ENCODE results near the gene FAM177A1. TPM values are rescaled to one million over a fixed set of nuclear protein-coding genes. Genes with fewer than 3 reads are reported as not detected.
"Not testable (repeated sequence)": the region's sequence is repeated elsewhere in the genome, so short reads cannot be mapped to it uniquely, and the experiment has no call there.

The FAM177A1 gene
- 10 to 100 TPM; 40.5 to 41.5 TPM for total RNA-seq

GRCh38 chr14:35046048-35046750, at the start of gene FAM177A1:
Gene FAM177A1, plus strand, starts transcription at chr14:35046272. Its CDS starts 192 bp downstream, at chr14:35046464.
- Mint-ChIP-seq H3K27me3 (ENCODE audit: low read depth) (no peaks in the 10 kb centered on the region), H3K27ac (peak within 1 kb of the TSS; percentile 99), H3K4me3 (peak within 1 kb of the TSS; percentile 95), H3K9me3 (ENCODE audit: insufficient read depth) (no peaks in the 10 kb centered on the region), H3K4me1 (ENCODE audit: low read depth) (peaks cover 36% of the 10 kb centered on the region), H3K36me3 (ENCODE audit: low read depth) (peaks cover 21% of the 10 kb centered on the region)
- DNase-seq (peak; percentile 99), ATAC-seq (peak; percentile 96)
- ChIA-PET POLR2A (interaction anchor here (0.6 to 2.4 kb wide), 20 partner anchors 10 to 416 kb away, joined by 3 to 43 read pairs (median 4); partner anchors contain the start of genes BAZ1A, NFKBIA, PPP2R3C and PRORP), CTCF (interaction anchor here (0.7 to 2.6 kb wide), 9 partner anchors 24 to 376 kb away, joined by 3 to 9 read pairs (median 3); partner anchors contain the start of genes NFKBIA and PPP2R3C)

- ATAC-seq: no peak
- ChIA-PET POLR2A (interaction anchor here (2.0 kb wide), 1 partner anchor 14 kb away, joined by 5 read pairs; no protein-coding TSS in a partner anchor), CTCF (interaction anchor here (1.0 to 2.0 kb wide), 2 partner anchors 16 to 419 kb away, joined by 3 to 9 read pairs; no protein-coding TSS in a partner anchor)
- Mint-ChIP-seq H3K9me3 (ENCODE audit: insufficient read depth) (no peaks in the 10 kb centered on the region), H3K27me3 (ENCODE audit: low read depth) (no peaks in the 10 kb centered on the region), H3K27ac (no peak overlapping the region), H3K4me3 (no peak overlapping the region), H3K36me3 (ENCODE audit: low read depth) (peaks cover 29% of the 10 kb centered on the region), H3K4me1 (ENCODE audit: low read depth) (peaks cover 8% of the 10 kb centered on the region)
- DNase-seq: no peak
These were observed 48.3 kb upstream of the FAM177A1 start for GRCh38 chr14:34997762-34998161.

- no peak for ATAC-seq
- H3K27me3 Mint-ChIP-seq (ENCODE audit: low read depth): no peaks in the 10 kb centered on the region
- ChIA-PET POLR2A (no interaction called here), CTCF (no interaction called here)
- peaks cover 29% of the 10 kb centered on the region for H3K36me3 Mint-ChIP-seq (ENCODE audit: low read depth)
- no peak for DNase-seq
- no peak overlapping the region for H3K27ac Mint-ChIP-seq
- no peaks in the 10 kb centered on the region for H3K9me3 Mint-ChIP-seq (ENCODE audit: insufficient read depth)
- H3K4me1 Mint-ChIP-seq (ENCODE audit: low read depth): peaks cover 5% of the 10 kb centered on the region
- no peak overlapping the region for H3K4me3 Mint-ChIP-seq
These were observed 46.6 kb upstream of the FAM177A1 start for GRCh38 chr14:34999500-34999899.

GRCh38 chr14:35001621-35002020, 44.5 kb upstream of the FAM177A1 start:
- peaks cover 4% of the 10 kb centered on the region for H3K4me1 Mint-ChIP-seq (ENCODE audit: low read depth)
- ATAC-seq (no peak), DNase-seq (no peak)
- ChIA-PET CTCF (interaction anchor here (0.9 kb wide), 1 partner anchor 279 kb away, joined by 3 read pairs; no protein-coding TSS in a partner anchor), POLR2A (interaction anchor here (0.6 kb wide), 1 partner anchor 64 kb away, joined by 3 read pairs; no protein-coding TSS in a partner anchor)
- peaks cover 37% of the 10 kb centered on the region for H3K36me3 Mint-ChIP-seq (ENCODE audit: low read depth)
- no peak overlapping the region for H3K4me3 Mint-ChIP-seq
- H3K27me3 Mint-ChIP-seq (ENCODE audit: low read depth): no peaks in the 10 kb centered on the region
- H3K27ac Mint-ChIP-seq: no peak overlapping the region
- no peaks in the 10 kb centered on the region for H3K9me3 Mint-ChIP-seq (ENCODE audit: insufficient read depth)

- Mint-ChIP-seq H3K36me3 (ENCODE audit: low read depth) (peaks cover 36% of the 10 kb centered on the region), H3K27me3 (ENCODE audit: low read depth) (no peaks in the 10 kb centered on the region), H3K27ac (no peak overlapping the region), H3K4me1 (ENCODE audit: low read depth) (no peaks in the 10 kb centered on the region), H3K4me3 (no peak overlapping the region), H3K9me3 (ENCODE audit: insufficient read depth) (no peaks in the 10 kb centered on the region)
- DNase-seq (no peak), ATAC-seq (no peak)
- CTCF ChIA-PET: interaction anchor here (1.2 to 1.9 kb wide), 2 partner anchors 9 to 23 kb away, joined by 3 to 5 read pairs; no protein-coding TSS in a partner anchor
- POLR2A ChIA-PET: interaction anchor here (1.0 kb wide), 1 partner anchor 42 kb away, joined by 3 read pairs; no protein-coding TSS in a partner anchor
These were observed 41.2 kb upstream of the FAM177A1 start for GRCh38 chr14:35004839-35005238.

GRCh38 chr14:35016568-35016967, 29.5 kb upstream of the FAM177A1 start:
- DNase-seq: no peak
- CTCF ChIA-PET: no interaction called here
- Mint-ChIP-seq H3K27ac (no peak overlapping the region), H3K27me3 (ENCODE audit: low read depth) (no peaks in the 10 kb centered on the region), H3K4me3 (no peak overlapping the region), H3K9me3 (ENCODE audit: insufficient read depth) (no peaks in the 10 kb centered on the region), H3K36me3 (ENCODE audit: low read depth) (peaks cover 51% of the 10 kb centered on the region), H3K4me1 (ENCODE audit: low read depth) (no peaks in the 10 kb centered on the region)
- no peak for ATAC-seq
- POLR2A ChIA-PET: no interaction called here

- no peak for DNase-seq
- Mint-ChIP-seq H3K4me3 (no peak overlapping the region), H3K9me3 (ENCODE audit: insufficient read depth) (no peaks in the 10 kb centered on the region), H3K27me3 (ENCODE audit: low read depth) (no peaks in the 10 kb centered on the region), H3K36me3 (ENCODE audit: low read depth) (peaks cover 50% of the 10 kb centered on the region), H3K4me1 (ENCODE audit: low read depth) (no peaks in the 10 kb centered on the region), H3K27ac (no peak overlapping the region)
- ATAC-seq: no peak
- POLR2A ChIA-PET: no interaction called here
- CTCF ChIA-PET: interaction anchor here (1.0 kb wide), 1 partner anchor 74 kb away, joined by 3 read pairs; no protein-coding TSS in a partner anchor
These were observed 25.4 kb upstream of the FAM177A1 start for GRCh38 chr14:35020713-35021112.

- DNase-seq (no peak), ATAC-seq (no peak)
- Mint-ChIP-seq H3K4me3 (no peak overlapping the region), H3K9me3 (ENCODE audit: insufficient read depth) (no peaks in the 10 kb centered on the region), H3K4me1 (ENCODE audit: low read depth) (no peaks in the 10 kb centered on the region), H3K27ac (no peak overlapping the region), H3K27me3 (ENCODE audit: low read depth) (no peaks in the 10 kb centered on the region), H3K36me3 (ENCODE audit: low read depth) (peaks cover 43% of the 10 kb centered on the region)
- ChIA-PET POLR2A (no interaction called here), CTCF (no interaction called here)
These were observed 17.6 kb upstream of the FAM177A1 start for GRCh38 chr14:35028435-35028834.

GRCh38 chr14:35032562-35032961, 13.5 kb upstream of the FAM177A1 start:
- Mint-ChIP-seq H3K4me1 (ENCODE audit: low read depth) (no peaks in the 10 kb centered on the region), H3K27ac (no peak overlapping the region), H3K4me3 (no peak overlapping the region), H3K27me3 (ENCODE audit: low read depth) (no peaks in the 10 kb centered on the region), H3K9me3 (ENCODE audit: insufficient read depth) (no peaks in the 10 kb centered on the region), H3K36me3 (ENCODE audit: low read depth) (peaks cover 42% of the 10 kb centered on the region)
- ChIA-PET CTCF (interaction anchor here (1.9 kb wide), 1 partner anchor 310 kb away, joined by 4 read pairs; no protein-coding TSS in a partner anchor), POLR2A (no interaction called here)
- DNase-seq (no peak), ATAC-seq (no peak)

- ATAC-seq (no peak), DNase-seq (no peak)
- Mint-ChIP-seq H3K36me3 (ENCODE audit: low read depth) (peaks cover 32% of the 10 kb centered on the region), H3K27ac (no peak overlapping the region), H3K4me1 (ENCODE audit: low read depth) (no peaks in the 10 kb centered on the region), H3K27me3 (ENCODE audit: low read depth) (no peaks in the 10 kb centered on the region), H3K9me3 (ENCODE audit: insufficient read depth) (no peaks in the 10 kb centered on the region), H3K4me3 (no peak overlapping the region)
- POLR2A ChIA-PET: no interaction called here
- CTCF ChIA-PET: no interaction called here
These were observed 11.6 kb upstream of the FAM177A1 start for GRCh38 chr14:35034440-35034833.

GRCh38 chr14:35034944-35035554, 11.0 kb upstream of the FAM177A1 start:
- H3K27ac Mint-ChIP-seq: peak overlapping the region; percentile 23
- CTCF ChIA-PET; ATAC-seq; POLR2A ChIA-PET; H3K4me1 Mint-ChIP-seq (ENCODE audit: low read depth); H3K27me3 Mint-ChIP-seq (ENCODE audit: low read depth); DNase-seq; H3K9me3 Mint-ChIP-seq (ENCODE audit: insufficient read depth); H3K4me3 Mint-ChIP-seq: not testable (repeated sequence)
- peaks cover 30% of the 10 kb centered on the region for H3K36me3 Mint-ChIP-seq (ENCODE audit: low read depth)

- H3K4me3 Mint-ChIP-seq; H3K9me3 Mint-ChIP-seq (ENCODE audit: insufficient read depth); H3K27me3 Mint-ChIP-seq (ENCODE audit: low read depth); POLR2A ChIA-PET; H3K4me1 Mint-ChIP-seq (ENCODE audit: low read depth); CTCF ChIA-PET; H3K27ac Mint-ChIP-seq; DNase-seq; ATAC-seq: not testable (repeated sequence)
- H3K36me3 Mint-ChIP-seq (ENCODE audit: low read depth): peaks cover 23% of the 10 kb centered on the region
These were observed 7.8 kb upstream of the FAM177A1 start for GRCh38 chr14:35038312-35038711.

All from activated CD8-positive, alpha-beta T cell treated with anti-CD3 and anti-CD28 coated beads, Interleukin-2, amount 10 ng/mL, durations not matched to agents 7 days and 5 days (primary cell).